ENCODE measurements around the gene GSTA3. TPM values are rescaled to one million over a fixed set of nuclear protein-coding genes. Genes with fewer than 3 reads are reported as not detected.
"Not testable (repeated sequence)": the region's sequence is repeated elsewhere in the genome, so short reads cannot be mapped to it uniquely, and the experiment has no call there.

Gene GSTA3
- polyA plus RNA-seq, 3 donors: 0.27 TPM; not detected in 2

DNA sequence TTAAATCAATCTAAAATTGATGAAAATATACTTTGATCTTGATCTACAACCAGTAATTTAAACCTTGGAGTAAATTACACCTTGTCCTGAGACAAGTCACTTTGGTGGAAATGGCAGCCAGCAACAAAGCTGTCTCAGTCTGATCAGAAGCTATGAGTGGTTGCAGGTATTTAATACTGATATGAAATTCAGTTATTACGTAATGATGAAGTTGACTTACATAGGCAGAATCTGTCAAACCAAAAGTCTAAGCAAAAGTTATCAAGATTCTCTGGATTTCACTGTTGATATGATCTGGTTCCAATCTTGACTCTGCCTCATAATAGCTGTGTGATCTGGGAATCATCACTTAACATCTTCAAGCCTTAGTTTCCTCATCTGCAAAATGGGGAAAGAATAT is 41.3 kb downstream of the GSTA3 start:
- DNase-seq: no peak

DNA sequence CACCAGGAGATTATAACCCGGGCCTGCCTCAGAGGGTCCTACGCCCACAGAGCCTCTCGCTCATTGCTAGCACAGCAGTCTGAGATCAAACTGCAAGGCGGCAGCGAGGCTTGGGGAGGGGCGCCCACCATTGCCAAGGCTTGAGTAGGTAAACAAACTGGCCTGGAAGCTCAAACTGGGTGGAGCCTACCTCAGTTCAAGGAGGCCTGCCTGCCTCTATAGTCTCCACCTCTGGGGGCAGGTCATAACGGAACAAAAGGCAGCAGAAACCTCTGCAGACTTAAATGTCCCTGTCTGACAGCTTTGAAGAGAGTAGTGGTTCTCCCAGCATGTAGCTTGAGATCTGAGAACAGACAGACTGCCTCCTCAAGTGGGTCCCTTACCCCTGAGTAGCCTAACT is 48.3 kb downstream of the GSTA3 start:
- DNase-seq: not testable (repeated sequence)

DNA sequence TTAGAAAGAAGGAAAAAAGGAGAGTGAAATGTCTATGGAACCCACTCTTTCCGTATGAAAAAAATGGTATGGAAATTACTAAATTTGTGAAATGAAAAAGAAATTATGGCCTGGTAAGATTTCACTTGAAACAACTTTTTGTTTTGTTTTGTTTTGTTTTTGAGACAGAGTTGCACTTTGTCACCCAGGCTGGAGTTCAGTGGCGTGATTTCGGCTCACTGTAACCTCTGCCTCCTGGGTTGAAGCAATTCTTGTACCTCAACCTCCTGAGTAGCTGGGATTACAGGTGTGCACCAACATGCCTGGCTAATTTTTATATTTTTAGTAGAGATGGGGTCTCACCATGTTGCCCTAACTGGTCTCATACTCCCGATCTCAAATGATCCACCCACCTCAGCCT is 51.1 kb downstream of the GSTA3 start:
- DNase-seq: no peak

DNA sequence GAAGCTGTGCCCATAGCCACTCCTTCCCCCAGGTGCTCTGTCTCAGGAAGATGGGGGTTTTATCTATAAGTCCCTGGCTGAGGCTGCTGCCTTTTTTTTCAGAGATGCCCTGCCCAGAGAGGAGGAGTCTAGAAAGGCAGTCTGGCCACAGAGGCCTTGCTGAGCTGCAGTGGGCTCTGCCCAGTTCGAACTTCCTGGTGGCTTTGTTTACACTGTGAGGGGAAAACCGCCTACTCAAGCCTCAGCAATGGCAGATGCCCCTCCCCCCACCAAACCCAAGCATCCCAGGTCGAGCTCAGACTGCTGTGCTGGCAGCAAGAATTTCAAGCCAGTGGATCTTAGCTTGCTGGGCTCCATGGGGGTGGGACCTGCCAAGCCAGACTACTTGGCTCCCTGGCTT is 53.4 kb downstream of the GSTA3 start:
- DNase-seq: not testable (repeated sequence)

DNA sequence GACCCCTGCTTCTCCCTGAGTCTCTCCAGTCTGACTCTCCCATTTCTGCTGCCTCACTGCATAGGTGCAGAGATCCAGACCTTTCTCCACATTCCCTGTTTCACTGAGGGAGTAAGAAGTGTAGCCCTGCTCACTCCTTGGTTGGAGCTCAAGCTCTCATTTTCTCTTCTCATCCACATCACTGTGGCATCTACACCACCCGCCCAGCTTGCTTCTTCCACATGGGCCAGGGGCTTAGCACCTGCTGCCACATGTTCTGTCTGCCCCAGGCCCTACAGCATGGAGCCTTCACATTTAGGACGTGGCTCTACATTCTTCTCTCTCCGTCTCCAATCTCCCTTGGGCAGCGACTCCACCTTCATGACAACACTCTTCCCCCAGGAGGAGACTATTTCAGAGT is 60.4 kb downstream of the GSTA3 start:
- no peak for DNase-seq

Other genes starting within 250 kb of the GSTA3 start
- 10 to 100 TPM; 40.4 to 43.3 (median 42.3) TPM for gene TMEM14A, start 238.6 kb downstream of the GSTA3 start, polyA plus RNA-seq (ENCODE audit: insufficient read length in 3 of 3)
- gene GSTA2, start 146.2 kb downstream of the GSTA3 start, polyA plus RNA-seq (ENCODE audit: insufficient read length in 3 of 3): under 1 TPM; 0.27 to 0.36 (median 0.34) TPM
- 1 to 10 TPM; 1.2 to 1.3 (median 1.2) TPM for gene GSTA1, start 105.9 kb downstream of the GSTA3 start, polyA plus RNA-seq (ENCODE audit: insufficient read length in 3 of 3)
- not detected for gene GSTA5, start 68.9 kb downstream of the GSTA3 start, polyA plus RNA-seq (ENCODE audit: insufficient read length in 3 of 3)
- gene GSTA4, start 85.6 kb upstream of the GSTA3 start, polyA plus RNA-seq (ENCODE audit: insufficient read length in 3 of 3): 100 to 1,000 TPM in 2 of 3 donors, 10 to 100 TPM in 1; 96.9 to 111 (median 105) TPM
- gene CILK1, start 152.1 kb upstream of the GSTA3 start, polyA plus RNA-seq (ENCODE audit: insufficient read length in 3 of 3): 10 to 100 TPM; 13.5 to 16.9 (median 16.1) TPM
- gene FBXO9, start 155.7 kb upstream of the GSTA3 start, polyA plus RNA-seq (ENCODE audit: insufficient read length in 3 of 3): 100 to 1,000 TPM in 2 of 3 donors, 10 to 100 TPM in 1; 89.2 to 124 (median 107) TPM
- under 1 TPM; 0.07 to 0.14 (median 0.13) TPM for gene GCM1, start 239.1 kb upstream of the GSTA3 start, polyA plus RNA-seq (ENCODE audit: insufficient read length in 3 of 3)

Data from renal pelvis (tissue), 4 donors.